Stimulated activated naive CD4-positive, alpha-beta T cell (primary cell): ENCODE data around the gene PCDH18.
"Not testable (repeated sequence)": the region's sequence is repeated elsewhere in the genome, so short reads cannot be mapped to it uniquely, and the experiment has no call there.

Source experiments
- DNase-seq, 6 experiments: peaks; one replicate each; lab custom pipeline; 2025; lab: John Stamatoyannopoulos, UW

The PCDH18 gene

GRCh38 chr4:137531986-137532868 lies at the start of gene PCDH18:
Gene PCDH18, minus strand, starts transcription at chr4:137532494. Its CDS starts 406 bp downstream, at chr4:137532088.
- peak in 3 of 6 experiments; percentile 0 to 47 (median 11) for DNase-seq

- DNase-seq = no peak
These were observed 44.2 kb upstream of the PCDH18 start for GRCh38 chr4:137576446-137576845.

- peak in 1 of 6 experiments; percentile 0 for DNase-seq
These were observed 40.4 kb upstream of the PCDH18 start for GRCh38 chr4:137572647-137573046.

- DNase-seq = no peak
These were observed 39.9 kb upstream of the PCDH18 start for GRCh38 chr4:137572163-137572562.

GRCh38 chr4:137559801-137560200 lies 27.5 kb upstream of the PCDH18 start:
- no peak for DNase-seq

GRCh38 chr4:137558951-137559350 lies 26.7 kb upstream of the PCDH18 start:
- DNase-seq = no peak

GRCh38 chr4:137545461-137545861 lies 13.2 kb upstream of the PCDH18 start:
- DNase-seq = no peak

- no peak for DNase-seq
These were observed 11.4 kb upstream of the PCDH18 start for GRCh38 chr4:137543648-137544047.

GRCh38 chr4:137543198-137543597 lies 10.9 kb upstream of the PCDH18 start:
- no peak for DNase-seq

- DNase-seq = no peak
These were observed 9.8 kb upstream of the PCDH18 start for GRCh38 chr4:137541876-137542646.

- no peak for DNase-seq
These were observed 8.9 kb upstream of the PCDH18 start for GRCh38 chr4:137541181-137541580.

GRCh38 chr4:137540356-137540755 lies 8.1 kb upstream of the PCDH18 start:
- DNase-seq = no peak

- DNase-seq = no peak
These were observed 6.2 kb upstream of the PCDH18 start for GRCh38 chr4:137538526-137538925.

GRCh38 chr4:137537807-137538206 lies 5.5 kb upstream of the PCDH18 start:
- DNase-seq = not testable (repeated sequence)

- no peak for DNase-seq
These were observed 4.7 kb upstream of the PCDH18 start for GRCh38 chr4:137536789-137537561.

GRCh38 chr4:137535718-137536117 lies 3.4 kb upstream of the PCDH18 start:
- no peak for DNase-seq

- no peak for DNase-seq
These were observed 2.2 kb upstream of the PCDH18 start for GRCh38 chr4:137534516-137534915.

- DNase-seq = no peak
These were observed 1.6 kb upstream of the PCDH18 start for GRCh38 chr4:137533855-137534254.

- peak in 1 of 6 experiments; percentile 2 for DNase-seq
These were observed 559 bp upstream of the PCDH18 start for GRCh38 chr4:137532869-137533236.

- DNase-seq = no peak
These were observed 917 bp downstream of the PCDH18 start for GRCh38 chr4:137531168-137531985.

GRCh38 chr4:137530176-137530575 lies 2.1 kb downstream of the PCDH18 start:
- no peak for DNase-seq
